TTC549 (cell line): Measurements from ENCODE around the gene TTBK2.
"Not testable (repeated sequence)": the region's sequence is repeated elsewhere in the genome, so short reads cannot be mapped to it uniquely, and the experiment has no call there.

Experiments
- FAIRE-seq: peaks from 2 replicates; lab custom pipeline; 2012; peaks lifted over from hg19 to GRCh38; lab: Jason Lieb, UNC

TTBK2 gene

DNA sequence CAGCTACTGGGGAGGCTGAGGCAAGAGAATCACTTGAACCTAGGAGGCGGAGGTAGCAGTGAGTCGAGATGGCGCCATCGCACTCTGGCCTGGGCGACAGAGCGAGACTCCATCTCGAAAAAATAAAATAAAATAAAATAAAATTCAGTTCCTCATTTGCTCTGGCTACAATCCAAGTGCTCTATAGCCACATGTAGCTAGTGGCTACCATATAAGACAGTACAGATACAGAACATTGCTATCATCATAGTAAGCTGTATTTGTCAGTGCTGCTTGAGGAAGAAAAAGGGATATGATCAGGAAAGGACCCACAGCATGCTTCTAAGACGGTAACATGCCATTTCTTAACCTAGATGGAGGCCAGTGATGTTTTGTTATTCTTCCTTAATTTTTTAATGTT, 95.0 kb downstream of the TTBK2 start:
- no peak for FAIRE-seq

DNA sequence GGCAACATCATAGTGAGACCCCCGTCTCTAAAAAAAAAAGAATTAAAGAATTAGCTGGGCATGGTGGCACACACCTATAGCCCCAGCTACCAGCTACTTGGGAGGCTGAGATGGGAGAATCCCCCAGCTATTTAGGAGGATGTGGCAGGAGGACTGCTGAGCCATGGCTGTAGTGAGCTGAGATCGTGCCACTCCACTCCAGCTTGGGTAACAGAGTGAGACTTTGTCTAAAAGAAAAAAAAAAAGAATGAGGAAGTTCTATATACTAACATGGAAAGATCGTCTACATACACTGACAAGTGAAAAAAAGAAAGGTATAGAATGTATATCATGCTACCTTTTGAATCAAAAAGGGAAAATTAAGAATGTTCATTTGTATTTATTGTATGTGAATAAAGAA, 99.8 kb downstream of the TTBK2 start:
- no peak for FAIRE-seq

DNA sequence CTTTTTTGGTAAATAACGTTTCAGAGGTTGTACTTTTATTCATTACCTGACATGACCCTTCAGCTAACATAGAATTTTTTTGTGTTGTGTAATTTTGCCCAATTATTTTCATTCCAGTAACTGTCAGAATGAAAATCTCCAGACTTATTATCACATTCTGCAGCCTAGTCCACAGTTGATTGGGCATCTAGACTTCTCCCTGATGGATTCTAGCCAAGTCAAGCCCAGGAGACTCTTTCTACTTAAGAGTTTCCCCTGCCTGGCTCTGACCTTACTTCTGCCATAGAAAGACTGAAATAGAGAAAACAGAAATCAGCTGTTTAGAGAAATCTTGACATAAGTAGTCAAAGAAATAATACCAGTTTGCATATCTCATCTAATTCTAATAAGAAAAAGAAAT, 100.8 kb downstream of the TTBK2 start:
- FAIRE-seq, result no peak

DNA sequence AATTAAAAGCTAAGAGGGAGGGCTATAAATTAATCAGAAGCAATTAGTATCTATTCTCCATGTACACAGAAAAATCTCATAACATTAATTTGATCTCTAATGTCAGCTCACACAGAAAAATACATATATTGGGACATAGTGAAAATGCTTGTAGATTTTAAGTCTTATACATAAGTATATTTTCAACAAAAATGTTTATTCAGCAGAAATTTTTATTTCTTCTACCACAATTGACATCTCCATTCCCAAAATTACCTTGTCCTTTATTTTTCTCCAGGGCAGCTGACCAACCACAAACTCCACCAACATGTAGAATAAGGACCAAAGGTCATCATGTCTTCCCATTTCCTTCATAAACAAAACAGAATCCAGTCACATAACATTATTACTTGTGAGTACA, 109.1 kb downstream of the TTBK2 start:
- FAIRE-seq, result no peak

DNA sequence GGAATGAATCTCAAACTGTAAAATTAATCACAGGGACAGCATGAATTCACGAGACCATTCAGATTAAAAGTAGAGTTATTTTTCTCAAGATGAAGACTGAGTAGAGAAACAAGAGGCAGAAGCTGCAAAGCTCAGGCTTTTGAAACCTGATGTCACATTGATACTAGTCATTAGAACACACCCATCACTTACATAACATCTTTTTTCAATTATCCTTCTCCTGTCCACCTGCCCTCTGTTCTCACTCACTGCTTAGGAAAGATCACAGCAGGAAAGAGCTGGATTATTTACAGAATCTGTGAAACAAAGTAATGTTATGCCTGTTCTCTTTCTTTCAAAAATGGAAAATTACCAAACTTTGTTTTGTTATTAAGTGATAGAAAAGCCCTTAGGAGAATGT, 111.7 kb downstream of the TTBK2 start:
- no peak for FAIRE-seq

DNA sequence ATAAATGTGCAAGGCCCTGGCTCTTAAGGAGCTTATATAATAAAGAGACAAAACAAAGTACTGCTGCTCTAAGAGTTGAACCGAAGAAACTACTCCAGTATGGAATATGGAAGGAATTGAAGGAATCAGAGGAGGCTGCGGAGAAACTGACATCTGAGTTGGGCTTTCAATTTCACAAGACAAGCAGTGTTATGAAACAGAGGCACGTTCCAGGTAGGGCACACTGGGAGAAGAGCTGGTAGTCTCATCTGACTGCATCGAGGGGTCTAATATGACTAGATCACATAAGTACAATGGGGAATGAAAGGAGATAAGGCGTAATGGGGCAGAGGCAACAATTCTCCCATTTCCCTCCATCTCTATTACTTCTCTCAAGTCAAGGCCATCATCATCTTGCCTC, 115.3 kb downstream of the TTBK2 start:
- FAIRE-seq, result no peak

DNA sequence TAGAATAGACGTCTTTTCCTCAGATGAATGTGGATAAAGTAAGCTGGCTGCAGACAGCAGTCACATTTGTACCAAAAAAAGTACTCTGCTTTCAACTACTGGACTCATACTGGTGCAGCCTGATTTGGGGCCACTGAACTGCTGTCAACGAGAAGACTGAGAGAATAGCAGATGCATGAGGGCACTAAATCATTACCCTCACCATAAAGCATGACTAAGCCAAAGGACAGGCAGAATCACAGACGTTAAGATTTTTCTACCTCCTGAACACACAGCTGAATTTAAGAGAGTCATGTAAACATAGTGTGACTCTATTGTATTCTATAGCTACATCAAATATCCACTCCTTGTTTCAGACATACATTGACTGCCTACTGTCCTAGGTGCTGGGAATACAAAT, 115.8 kb downstream of the TTBK2 start:
- no peak for FAIRE-seq

DNA sequence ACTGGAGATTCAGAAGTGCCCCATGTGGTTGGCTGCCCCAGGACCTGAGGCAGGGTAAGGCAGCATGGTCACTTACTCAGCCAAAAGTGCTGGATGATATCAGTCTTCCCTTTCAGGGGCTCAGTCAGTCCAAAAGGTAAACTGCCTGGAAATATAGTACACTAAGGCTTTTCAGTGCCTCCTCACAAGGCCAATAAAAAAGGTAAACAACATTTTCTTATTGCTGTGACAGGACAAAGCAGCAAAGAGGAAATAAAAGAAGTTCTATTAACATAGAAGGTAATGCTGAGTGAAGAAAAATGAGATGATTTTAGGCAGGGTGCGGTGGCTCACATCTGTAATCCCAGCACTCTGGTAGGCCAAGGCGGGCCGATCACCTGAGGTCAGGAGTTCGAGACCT, 117.1 kb downstream of the TTBK2 start:
- no peak for FAIRE-seq

DNA sequence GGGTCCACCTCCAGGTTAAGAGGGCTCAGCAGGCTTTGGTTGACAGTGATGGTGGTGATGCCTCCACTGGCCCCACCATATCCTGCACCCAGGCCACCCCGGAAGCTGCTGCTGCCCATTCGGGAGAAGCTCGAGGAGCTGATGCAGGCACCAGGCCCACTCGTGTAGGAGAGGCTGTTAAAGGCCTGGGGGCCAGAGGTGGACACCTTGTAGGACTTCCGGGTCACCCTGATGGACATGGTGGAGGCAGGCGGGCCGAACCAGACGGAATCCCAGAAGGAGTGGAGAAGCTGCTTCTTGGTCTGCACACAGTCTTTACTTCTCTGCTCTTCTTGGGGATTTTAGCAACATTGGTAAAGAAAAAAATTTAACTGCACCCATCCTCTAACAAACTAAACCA, 118.4 kb downstream of the TTBK2 start:
- FAIRE-seq, result no peak

DNA sequence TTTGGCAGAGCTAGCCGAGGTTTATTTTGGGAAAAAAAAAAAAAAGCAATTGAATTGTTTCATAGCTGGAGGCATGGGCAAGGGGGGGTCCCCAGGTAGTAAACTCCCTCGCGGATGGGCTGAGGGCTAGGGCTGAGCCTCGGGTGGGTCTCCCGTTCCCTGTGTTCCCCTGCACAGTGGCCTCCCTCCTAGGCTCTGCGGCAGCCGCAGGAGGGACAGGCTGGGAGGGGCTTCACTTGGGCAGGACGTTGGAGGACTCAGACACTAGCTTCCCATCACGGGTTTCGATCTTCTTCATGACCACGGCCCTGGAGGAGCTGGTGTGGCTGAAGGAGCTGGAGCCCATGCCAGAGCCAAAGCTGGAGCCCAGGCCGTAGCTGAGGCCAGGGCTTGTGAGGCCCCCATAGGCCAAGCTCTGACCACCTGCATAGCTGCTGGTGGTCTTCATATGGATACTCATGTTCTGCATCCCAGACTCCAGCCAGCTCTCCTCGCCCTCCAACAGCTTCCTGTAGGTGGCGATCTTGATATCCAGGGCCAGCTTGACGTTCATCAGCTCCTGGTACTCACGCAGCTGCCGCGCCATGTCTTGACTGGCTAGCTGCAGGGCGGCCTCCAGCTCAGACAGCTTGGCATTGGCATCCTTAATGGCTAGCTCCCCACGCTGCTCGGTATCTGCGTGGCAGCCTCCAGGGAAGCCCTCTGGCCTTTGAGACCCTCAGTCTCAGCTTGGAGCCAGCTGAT, 119.7 kb downstream of the TTBK2 start:
- no peak for FAIRE-seq

DNA sequence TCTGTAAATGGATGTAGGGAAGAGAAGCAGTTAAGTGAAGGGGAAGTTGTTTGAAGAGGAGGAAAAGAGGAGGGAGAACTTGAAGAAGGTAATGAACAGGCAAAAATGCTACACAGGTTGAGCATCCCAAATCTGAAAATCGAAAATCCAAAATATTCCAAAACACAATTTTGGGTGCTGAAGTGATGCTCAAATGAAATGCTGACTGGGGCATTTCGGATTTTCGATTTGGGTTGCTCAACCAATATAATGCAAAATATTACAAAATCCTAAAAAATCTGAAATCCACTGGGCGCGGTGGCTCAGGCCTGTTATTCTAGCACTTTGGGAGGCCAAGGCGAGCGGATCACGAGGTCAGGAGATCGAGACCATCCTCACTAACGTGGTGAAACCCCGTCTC, 121.8 kb downstream of the TTBK2 start:
- no peak for FAIRE-seq

DNA sequence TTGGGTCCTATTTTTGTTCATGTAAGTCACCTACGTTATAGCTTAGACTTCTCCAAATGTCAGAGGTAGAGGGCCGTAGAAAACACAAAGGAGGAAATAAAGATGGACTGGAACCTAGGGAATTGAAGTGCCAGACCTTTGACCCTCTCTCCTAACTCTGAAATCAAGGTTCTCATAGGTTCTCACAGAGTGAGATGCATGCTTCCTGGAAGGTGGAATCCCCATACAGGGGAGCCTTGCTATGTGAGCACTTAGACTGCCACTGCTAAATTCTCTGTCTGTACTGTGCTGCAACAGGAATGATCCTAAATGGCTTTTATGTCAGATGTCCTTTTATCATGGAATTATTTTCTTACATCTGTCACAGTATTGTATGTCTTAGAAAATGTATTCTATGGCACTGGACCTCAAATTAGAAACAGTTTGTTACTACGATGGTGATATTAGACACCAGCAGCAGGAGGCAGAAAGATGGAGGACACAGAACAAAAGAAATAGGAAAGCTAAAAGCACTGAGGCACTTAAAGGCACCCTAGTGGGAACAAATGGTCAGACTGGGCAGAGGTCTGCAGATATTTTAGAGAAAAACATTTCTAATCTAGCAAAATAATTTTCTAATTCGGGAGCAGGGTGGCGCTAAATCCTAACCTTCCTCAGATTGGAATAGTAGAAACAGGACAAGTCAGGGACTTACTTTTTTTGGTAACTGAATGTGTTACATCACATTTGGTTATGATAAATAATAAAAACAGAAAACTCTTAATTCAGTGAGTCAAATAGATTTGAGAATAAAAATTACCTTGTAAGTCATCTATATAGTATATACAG, 123.4 kb downstream of the TTBK2 start:
- FAIRE-seq, result no peak

DNA sequence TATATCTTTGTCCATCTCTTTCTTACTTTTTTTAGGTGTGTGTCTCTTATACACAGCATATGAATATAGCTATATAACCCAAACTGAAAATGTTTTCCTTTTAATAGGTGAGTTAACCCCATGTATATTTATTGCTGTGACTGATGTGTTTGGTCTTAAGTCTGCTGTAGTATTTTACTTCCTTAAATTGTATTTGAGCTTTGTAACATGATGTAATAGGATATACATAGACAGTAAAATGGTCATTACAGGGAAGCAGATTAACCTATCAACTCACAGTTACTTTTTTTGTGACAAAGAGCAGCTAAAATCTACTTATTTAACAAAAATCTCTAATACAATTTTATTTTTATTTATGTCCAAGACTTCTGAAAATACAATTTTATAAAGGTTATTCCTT, 131.9 kb downstream of the TTBK2 start:
- FAIRE-seq, result no peak

DNA sequence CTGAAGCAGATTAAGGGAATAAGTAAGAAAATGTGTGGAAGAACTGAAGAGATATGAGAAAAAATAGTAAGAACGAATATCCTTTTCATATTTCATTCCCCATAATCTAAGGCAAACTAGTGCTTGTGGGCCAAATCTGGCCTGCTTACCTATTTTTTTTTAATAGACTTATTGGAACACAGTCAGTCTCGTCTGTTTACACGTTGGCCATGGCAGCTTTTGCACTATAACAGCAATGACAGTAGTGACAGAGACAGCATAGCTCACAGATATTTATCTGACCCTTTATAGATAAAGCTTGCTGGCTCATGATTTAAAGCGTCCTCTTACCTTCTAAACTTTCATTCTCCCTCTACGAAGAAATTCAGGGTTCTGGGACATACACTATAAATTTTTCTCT, 133.6 kb downstream of the TTBK2 start:
- FAIRE-seq, result no peak

DNA sequence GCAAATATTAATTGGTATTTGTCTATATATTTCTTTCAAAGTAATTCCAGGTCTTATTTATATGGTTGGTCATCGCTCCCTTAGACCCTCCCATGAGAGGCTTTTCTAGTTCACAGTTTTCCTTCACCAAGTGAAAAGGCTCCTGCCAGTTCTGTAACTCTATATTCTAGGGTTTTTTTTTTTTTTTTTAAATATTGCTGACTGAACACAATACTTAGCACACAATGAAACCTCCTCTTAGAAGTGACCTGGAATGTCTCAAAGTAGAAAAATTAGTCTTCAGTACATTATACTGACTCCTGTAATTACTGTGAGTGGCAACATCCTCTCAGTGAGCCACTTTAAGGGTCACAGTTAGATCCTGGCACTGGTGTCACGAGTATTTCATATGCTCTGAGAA, 135.0 kb downstream of the TTBK2 start:
- FAIRE-seq, result no peak

DNA sequence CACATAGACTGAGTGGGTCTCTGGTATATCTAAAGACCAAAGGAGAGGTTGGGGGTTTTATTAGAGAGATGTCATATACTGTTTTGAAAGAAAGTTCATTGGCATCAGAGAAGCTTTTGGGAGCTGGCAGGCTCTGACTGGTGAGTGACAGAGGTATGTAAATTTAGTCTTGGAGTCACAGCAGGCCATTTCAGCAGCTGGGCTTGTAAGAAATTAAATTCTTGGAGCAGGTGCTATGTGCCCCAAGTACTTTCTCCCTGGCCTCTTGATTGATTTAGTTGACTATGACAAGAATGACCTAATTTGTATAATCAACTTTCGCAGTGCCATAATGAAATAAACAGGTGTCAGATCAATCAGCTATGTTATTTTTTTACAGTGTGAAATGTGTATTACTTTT, 135.9 kb downstream of the TTBK2 start:
- no peak for FAIRE-seq

DNA sequence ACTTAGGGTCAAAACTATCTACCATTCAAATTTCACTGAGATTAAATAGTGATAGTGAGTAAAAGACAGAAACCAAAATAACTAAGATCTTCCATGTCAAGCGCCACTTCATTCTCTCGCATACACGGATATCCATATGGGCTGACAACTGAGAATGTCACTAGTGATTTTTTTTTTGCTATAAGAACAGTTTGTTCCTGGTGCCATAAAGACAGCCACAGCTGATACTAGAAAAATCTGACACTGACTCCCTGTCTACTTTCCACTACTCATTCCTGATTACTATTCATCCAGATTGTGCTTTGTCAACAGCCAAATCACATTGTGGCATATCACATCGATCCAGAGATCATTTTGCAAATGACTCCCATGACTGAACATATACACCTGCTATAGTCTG, 137.9 kb downstream of the TTBK2 start:
- no peak for FAIRE-seq

DNA sequence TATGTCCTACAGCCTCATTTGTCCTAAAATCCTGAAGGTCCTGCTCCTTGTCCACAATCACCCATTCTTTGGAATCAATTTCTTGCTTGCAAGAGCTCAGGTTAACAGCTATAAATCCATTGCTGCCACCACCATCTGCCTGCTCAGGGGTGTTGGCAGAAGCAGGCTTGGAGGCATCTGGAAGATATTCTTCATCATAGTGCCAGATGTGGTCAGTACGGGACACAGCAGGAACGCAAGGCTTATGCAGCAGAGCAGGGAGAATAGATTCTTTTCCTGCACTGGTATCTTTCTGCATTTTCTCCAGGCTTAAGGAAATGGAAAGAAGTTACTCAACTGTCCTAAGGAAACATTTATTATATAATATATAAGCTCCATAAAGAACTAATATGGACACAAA, 145.2 kb downstream of the TTBK2 start:
- FAIRE-seq, result no peak

DNA sequence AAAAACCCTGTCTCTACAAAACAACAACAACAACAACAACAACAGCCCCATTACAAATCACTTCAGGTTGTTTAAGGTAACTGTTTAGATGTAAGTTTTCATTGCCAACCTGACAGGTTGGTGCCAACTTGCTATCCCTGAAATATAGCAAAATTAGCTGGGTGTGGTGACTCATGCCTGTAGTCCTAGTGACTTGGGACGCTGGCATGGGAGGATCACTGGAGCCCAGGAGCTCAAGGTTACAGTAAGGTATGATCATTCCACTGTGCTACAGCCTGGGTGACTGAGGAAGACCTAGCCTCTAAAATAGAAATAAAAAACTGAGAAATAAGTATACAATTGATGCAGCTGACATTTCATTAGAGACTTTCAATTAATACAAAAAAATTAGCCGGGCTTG, 147.7 kb downstream of the TTBK2 start:
- no peak for FAIRE-seq

DNA sequence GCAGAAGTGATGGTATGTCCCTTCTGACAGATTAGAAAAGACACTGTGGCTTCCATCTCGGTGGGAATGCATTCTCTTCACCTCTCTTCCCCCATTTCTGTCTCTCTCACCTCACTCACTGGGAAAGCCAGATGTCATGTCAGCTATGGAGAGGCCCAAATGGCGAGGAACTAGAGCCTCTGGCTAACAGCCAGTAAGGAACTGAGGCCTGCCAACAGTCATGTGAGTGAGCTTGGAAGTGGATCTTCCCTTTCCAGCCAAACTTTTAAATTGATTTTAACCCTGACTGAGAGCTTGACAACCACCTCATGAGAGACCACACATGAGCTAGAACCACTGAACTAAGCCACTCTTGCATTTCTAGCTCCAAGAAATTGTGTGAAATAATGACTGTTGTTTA, 148.4 kb downstream of the TTBK2 start:
- no peak for FAIRE-seq

DNA sequence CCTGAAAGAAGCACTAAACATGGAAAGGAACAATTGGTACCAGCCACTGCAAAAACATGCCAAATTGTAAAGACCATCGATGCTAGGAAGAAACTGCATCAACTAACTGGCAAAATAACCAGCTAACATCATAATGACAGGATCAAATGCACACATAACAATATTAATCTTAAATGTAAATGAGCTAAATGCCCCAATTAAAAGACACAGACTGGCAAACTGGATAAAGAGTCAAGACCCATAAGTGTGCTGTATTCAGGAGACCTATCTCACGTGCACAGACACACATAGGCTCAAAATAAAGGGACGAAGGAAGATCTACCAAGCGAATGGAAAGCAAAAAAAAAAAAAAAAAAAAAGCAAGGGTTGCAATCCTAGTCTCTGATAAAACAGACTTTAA, 154.5 kb downstream of the TTBK2 start:
- FAIRE-seq, result not testable (repeated sequence)

DNA sequence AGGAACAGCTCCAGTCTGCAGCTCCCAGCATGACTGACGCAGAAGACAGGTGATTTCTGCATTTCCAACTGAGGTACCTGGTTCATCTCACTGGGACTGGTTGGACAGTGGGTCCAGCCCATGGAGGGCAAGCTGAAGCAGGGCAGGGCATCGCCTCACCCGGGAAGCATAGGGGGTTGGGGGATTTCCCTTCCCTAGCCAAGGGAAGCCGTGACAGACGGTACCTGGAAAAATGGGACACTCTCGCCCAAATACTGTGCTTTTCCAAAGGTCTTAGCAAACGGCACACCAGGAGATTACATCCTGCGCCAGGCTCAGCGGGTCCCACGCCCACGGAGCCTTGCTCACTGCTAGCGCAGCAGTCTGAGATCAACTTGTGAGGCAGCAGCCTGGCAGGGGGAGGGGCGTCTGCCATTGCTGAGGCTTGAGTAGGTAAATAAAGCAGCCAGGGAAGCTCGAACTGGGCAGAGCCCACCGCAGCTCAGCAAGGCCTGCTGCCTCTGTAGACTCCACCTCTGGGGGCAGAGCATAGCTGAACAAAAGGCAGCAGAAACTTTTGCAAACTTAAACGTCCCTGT, 156.3 kb downstream of the TTBK2 start:
- not testable (repeated sequence) for FAIRE-seq

DNA sequence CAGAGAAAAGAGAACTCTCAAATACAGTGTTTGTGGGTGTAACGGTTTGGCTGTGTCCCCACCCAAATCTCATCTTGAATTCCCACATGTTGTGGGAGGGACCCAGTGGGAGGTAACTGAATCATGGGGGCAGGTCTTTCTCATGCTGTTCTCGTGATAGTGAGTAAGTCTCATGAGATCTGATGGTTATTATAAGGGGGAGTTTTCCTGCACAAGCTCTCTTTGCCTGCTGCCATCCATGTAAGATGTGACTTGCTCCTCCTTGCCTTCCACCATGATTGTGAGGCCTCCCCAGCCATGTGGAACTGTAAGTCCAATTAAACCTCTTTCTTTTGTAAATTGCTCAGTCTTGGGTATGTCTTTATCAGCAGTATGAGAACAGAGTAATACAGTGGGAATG, 158.8 kb downstream of the TTBK2 start:
- FAIRE-seq, result not testable (repeated sequence)

DNA sequence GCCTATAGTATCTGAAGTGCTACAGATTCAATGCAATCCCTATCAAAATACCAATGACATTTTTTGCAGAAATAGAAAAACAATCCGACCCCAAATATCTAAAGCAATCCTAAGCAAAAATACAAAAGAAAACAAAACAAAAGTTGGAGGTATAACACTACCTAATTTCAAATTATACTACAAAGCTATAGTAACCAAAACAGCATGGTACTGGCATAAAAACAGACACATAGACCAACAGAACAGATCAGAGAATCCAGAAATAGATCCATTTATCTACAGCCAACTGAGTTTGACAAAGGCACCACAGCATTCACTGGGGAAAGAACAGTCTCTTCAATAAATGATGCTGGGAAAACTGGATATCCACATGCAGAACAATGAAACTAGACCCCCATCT, 159.8 kb downstream of the TTBK2 start:
- no peak for FAIRE-seq
